ENCODE data around the gene TSGA10.

- TF ChIP-seq EZH2 (IDR thresholded peaks at IDR 0.05) = no peak
- TF ChIP-seq FOXP2 (optimal IDR thresholded peaks at IDR 0.05; ENCODE audit: control extremely low read depth, extremely low read length, insufficient read depth) = no peak
Observed at GRCh38 chr2:98975611-98976010, 179.1 kb downstream of the TSGA10 start.

Data from SK-N-MC (cell line).